ENCODE measurements around the gene AGFG2.

DNA sequence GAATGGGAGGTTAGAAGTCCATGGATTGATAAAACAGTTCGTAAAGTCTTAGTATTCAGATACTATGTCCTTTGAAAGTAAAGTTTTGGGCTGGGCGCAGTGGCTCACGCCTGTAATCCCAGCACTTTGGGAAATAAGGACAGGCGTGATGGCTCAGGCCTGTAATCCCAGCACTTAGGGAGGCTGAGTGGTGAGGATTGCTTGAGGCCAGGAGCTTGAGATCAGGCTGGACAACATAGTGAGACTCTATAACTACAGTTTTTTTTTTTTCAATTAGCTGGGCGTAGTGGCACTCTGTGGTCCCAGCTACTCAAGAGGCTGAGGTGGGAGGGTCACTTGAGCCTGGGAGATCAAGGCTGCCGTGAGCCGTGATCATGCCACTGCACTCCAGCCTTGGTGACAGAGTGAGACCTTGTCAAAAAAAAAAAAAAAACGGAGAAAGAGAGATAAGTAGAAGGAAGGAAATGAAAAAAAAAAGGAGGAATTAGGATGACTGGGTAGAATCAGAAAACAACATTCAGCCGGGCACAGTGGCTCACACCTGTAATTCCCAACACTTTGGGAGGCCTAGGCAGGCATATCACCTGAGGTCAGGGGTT lies 25.7 kb upstream of the AGFG2 start:
- TF ChIP-seq, protein P1, sequence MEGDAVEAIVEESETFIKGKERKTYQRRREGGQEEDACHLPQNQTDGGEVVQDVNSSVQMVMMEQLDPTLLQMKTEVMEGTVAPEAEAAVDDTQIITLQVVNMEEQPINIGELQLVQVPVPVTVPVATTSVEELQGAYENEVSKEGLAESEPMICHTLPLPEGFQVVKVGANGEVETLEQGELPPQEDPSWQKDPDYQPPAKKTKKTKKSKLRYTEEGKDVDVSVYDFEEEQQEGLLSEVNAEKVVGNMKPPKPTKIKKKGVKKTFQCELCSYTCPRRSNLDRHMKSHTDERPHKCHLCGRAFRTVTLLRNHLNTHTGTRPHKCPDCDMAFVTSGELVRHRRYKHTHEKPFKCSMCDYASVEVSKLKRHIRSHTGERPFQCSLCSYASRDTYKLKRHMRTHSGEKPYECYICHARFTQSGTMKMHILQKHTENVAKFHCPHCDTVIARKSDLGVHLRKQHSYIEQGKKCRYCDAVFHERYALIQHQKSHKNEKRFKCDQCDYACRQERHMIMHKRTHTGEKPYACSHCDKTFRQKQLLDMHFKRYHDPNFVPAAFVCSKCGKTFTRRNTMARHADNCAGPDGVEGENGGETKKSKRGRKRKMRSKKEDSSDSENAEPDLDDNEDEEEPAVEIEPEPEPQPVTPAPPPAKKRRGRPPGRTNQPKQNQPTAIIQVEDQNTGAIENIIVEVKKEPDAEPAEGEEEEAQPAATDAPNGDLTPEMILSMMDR (IDR thresholded peaks at IDR 0.05; ENCODE audit: low read length): no peak
- TF ChIP-seq EZH2 (optimal IDR thresholded peaks at IDR 0.05; ENCODE audit: low read depth, low read length): no peak
